ENCODE data around the gene MS4A1.

- TF ChIP-seq CTCF (IDR thresholded peaks at IDR 0.05) = no peak
- no peak for TF ChIP-seq POLR2AphosphoS5 (IDR thresholded peaks at IDR 0.05)
- no peak for TF ChIP-seq POLR2A (IDR thresholded peaks at IDR 0.05)
- TF ChIP-seq EP300 (IDR thresholded peaks at IDR 0.05; ENCODE audit: low read depth) = no peak
Observed at GRCh38 chr11:60457576-60457975, 1.9 kb downstream of the MS4A1 start.
